Activated T-helper 2 cell treated with anti-CD3 and anti-CD28 coated beads, Interferon-gamma antibody, Interleukin-2, Interleukin-4, amounts not matched to agents 10 μg/mL and 5 μg/mL and 100 μg/mL, durations not matched to agents 14 hours and 24 hours and 36 hours (primary cell): ENCODE data around the gene GRK1. TPM values are rescaled to one million over a fixed set of nuclear protein-coding genes. Genes with fewer than 3 reads are reported as not detected.
A peak's percentile ranks its signal among the peaks of the same experiment; 100 is the strongest.
"Not testable (repeated sequence)": the region's sequence is repeated elsewhere in the genome, so short reads cannot be mapped to it uniquely, and the experiment has no call there.

Experiments used
- DNase-seq: peaks from one replicate; pipeline ENCODE4 v3.0.0; 2021; ENCODE audit warnings: low spot score
- H3K27ac Mint-ChIP-seq: one replicate; pipeline ENCODE4 v1.8.0; 2021; ENCODE audit warnings: mixed read lengths
- H3K27me3 Mint-ChIP-seq: one replicate; pipeline ENCODE4 v1.8.0; 2021; ENCODE audit warnings: low read depth, mixed read lengths
- H3K36me3 Mint-ChIP-seq: one replicate; pipeline ENCODE4 v1.8.0; 2021; ENCODE audit warnings: low read depth, mixed read lengths
- H3K4me1 Mint-ChIP-seq: one replicate; pipeline ENCODE4 v1.8.0; 2021; ENCODE audit warnings: low read depth, mixed read lengths
- H3K4me3 Mint-ChIP-seq: one replicate; pipeline ENCODE4 v1.8.0; 2021; ENCODE audit warnings: low read depth, mild to moderate bottlenecking, moderate library complexity, mixed read lengths
- H3K9me3 Mint-ChIP-seq: one replicate; pipeline ENCODE4 v1.8.0; 2021; ENCODE audit warnings: mixed read lengths
- intact Hi-C: fragments of 100-400 bp; cut with micrococcal nuclease; formaldehyde crosslinking; loops from one replicate; pipeline ENCODE4 v1.15.1; 2023
- total RNA-seq: library from RNA; stranded (reverse); gene quantifications from 2 replicates; pipeline ENCODE4 v1.2.3, GENCODE V29; 2022

GRK1 gene
- total RNA-seq, 1 donor from 2014 or later, result 0.11 TPM

DNA sequence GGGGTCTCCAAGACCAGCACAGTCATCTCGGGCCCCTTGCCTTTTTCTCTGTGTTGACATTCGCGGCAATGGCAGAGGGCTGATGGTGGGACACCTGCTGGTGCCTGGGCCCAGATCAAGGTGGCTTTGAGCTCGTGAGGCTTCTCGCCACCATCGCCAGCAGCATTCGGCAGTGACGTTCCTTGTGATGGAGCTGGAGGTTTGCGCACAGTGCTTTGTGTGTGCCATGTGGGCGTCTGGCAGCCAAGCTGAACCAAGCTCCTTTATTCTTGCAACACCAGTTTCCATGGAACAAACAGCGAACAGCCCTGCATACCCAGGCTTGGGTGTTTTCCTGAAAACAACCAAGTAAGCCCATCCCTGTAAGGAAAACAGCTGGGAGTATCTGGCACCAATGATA lies 82.9 kb downstream of the GRK1 start:
- H3K4me1 Mint-ChIP-seq, result no peaks in the 10 kb centered on the region
- H3K4me3 Mint-ChIP-seq, result no peak overlapping the region
- peaks cover under 1% of the 10 kb centered on the region for H3K27me3 Mint-ChIP-seq
- peaks cover 4% of the 10 kb centered on the region for H3K36me3 Mint-ChIP-seq
- DNase-seq, result no peak
- intact Hi-C loops, result no loop called here
- H3K9me3 Mint-ChIP-seq, result peaks cover 21% of the 10 kb centered on the region
- H3K27ac Mint-ChIP-seq, result no peak overlapping the region

DNA sequence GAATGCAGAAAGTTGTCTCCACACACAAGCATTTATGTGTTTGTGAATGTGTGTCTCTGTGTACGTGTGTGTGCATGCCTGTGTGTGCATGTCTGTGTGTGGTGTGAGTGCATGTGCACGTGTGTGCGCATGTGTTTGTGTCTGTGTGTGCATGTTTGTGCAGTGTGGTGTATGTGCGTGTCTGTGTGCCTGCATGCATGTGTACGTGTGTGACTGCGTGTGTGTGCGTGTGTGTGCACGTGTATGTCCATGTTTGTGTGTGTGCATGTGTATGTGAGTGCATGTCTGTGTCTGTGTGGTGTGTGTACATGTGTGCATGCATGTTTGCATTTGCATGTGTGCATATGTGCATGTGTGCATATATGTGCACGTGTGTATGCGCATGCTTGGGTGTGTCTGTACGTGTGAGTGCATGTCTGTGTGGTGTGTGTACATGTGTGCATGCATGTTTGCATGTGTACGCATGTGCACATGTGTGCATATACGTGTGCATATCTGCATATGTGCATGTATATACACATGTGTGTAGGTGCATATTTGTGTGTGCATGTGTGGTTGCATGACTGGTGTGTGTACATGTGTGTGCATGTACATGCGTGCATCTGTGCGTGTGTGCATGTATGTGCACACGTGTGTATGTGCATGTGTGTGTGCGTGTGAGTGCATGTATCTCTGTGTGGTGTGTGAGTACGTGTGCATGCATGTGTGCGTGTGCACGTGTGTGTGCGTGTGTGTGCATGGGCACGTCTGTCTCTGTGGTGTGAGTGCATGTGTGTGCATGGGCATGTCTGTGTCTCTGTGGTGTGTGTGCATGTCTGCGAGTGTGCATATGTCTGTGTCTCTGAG lies 83.8 kb downstream of the GRK1 start:
- DNase-seq, result no peak
- Mint-ChIP-seq H3K27ac (no peak overlapping the region), H3K4me3 (no peak overlapping the region), H3K36me3 (peaks cover 4% of the 10 kb centered on the region), H3K9me3 (peaks cover 21% of the 10 kb centered on the region), H3K4me1 (no peaks in the 10 kb centered on the region), H3K27me3 (no peaks in the 10 kb centered on the region)
- intact Hi-C loops, result no loop called here

DNA sequence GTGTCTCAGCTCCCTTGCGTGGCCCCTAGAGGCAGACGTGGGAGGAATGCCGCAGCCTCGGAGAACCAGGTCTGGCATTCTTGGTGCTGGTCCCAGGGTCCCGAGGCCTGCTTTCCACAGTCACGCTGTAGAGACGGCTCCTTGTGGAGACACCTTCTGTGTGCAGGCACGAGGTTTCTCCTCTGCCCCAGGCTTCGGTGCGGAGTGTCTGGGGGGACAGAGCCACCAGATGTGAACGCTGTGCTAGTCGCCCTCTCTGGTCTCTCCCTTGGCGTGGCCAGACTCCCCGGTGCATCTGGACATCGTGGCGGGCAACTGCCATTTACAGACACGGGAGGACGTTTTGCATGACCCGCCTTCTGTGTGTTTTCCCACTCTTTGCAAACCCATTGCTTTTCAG lies 84.5 kb downstream of the GRK1 start:
- Mint-ChIP-seq H3K36me3 (peaks cover 4% of the 10 kb centered on the region), H3K27me3 (no peaks in the 10 kb centered on the region), H3K4me3 (no peak overlapping the region), H3K4me1 (no peaks in the 10 kb centered on the region), H3K27ac (no peak overlapping the region), H3K9me3 (peaks cover 21% of the 10 kb centered on the region)
- intact Hi-C loops, result no loop called here
- no peak for DNase-seq

DNA sequence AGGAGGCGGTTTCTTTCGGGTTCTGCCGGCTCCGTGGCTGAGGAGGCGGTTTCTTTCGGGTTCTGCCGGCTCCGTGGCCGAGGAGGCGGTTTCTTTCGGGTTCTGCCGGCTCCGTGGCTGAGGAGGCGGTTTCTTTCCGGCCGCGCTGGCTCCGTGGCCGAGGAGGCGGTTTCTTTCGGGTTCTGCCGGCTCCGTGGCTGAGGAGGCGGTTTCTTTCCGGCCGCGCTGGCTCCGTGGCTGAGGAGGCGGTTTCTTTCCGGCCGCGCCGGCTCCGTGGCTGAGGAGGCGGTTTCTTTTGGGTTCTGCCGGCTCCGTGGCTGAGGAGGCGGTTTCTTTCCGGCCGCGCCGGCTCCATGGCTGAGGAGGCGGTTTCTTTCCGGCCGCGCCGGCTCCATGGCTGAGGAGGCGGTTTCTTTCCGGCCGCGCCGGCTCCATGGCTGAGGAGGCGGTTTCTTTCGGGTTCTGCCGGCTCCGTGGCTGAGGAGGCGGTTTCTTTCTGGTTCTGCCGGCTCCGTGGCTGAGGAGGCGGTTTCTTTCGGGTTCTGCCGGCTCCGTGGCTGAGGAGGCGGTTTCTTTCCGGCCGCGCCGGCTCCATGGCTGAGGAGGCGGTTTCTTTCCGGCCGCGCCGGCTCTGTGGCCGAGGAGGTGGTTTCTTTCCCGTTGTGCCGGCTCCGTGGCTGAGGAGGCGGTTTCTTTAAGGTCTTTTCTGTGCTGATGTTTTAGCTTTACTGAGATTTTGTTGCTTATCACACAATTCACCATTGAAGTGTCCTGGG lies 85.4 kb downstream of the GRK1 start:
- peaks cover 21% of the 10 kb centered on the region for H3K9me3 Mint-ChIP-seq
- H3K27ac Mint-ChIP-seq, intact Hi-C loops, H3K27me3 Mint-ChIP-seq, H3K4me1 Mint-ChIP-seq, H3K4me3 Mint-ChIP-seq, H3K36me3 Mint-ChIP-seq, DNase-seq: not testable (repeated sequence)

DNA sequence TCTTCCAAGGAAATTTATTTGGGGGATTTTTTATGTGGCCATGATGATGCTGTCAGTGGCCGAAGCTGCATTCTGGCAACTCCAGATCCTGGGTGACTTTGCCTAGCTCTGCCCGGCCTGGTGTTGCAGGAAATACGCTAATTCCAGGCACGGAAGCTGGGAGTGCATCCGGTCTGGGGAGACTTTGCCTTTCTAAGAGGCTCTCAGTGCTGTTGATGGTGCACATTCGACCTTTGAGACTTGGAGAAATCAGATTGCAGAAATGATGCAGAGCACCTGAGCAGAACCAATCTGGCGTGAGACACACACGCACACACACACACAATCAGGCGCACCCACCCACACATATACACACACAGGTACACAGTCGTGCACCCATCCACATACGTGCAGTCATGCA lies 86.2 kb downstream of the GRK1 start:
- peaks cover 21% of the 10 kb centered on the region for H3K9me3 Mint-ChIP-seq
- DNase-seq, result no peak
- intact Hi-C loops, result no loop called here
- peaks cover 5% of the 10 kb centered on the region for H3K27me3 Mint-ChIP-seq
- no peak overlapping the region for H3K4me3 Mint-ChIP-seq
- peaks cover 4% of the 10 kb centered on the region for H3K36me3 Mint-ChIP-seq
- H3K4me1 Mint-ChIP-seq, result peaks cover 3% of the 10 kb centered on the region
- H3K27ac Mint-ChIP-seq, result no peak overlapping the region

DNA sequence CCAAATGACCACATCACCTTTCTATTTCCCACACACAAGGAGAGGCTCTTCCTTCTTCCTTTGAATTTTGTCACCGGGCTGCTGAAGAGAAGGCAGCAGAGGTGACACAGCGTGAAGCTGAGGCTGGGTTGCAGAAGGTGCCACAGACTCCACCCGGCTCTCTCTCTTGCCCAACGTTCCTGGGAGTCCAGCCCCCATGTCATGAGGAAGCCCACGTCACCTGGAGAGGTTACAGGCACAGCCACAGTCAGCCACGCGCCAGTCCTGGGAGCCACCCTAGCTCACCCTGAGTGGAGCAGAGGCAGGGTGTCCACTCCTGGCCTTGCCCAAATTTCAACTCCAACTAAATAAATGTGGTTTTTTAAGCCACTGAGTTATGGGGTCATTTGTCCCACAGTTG lies 87.2 kb downstream of the GRK1 start:
- Mint-ChIP-seq H3K27me3 (peaks cover 10% of the 10 kb centered on the region), H3K4me3 (no peak overlapping the region), H3K9me3 (peaks cover 21% of the 10 kb centered on the region), H3K36me3 (peaks cover 4% of the 10 kb centered on the region), H3K4me1 (peaks cover 6% of the 10 kb centered on the region), H3K27ac (no peak overlapping the region)
- no peak for DNase-seq
- intact Hi-C loops, result no loop called here

DNA sequence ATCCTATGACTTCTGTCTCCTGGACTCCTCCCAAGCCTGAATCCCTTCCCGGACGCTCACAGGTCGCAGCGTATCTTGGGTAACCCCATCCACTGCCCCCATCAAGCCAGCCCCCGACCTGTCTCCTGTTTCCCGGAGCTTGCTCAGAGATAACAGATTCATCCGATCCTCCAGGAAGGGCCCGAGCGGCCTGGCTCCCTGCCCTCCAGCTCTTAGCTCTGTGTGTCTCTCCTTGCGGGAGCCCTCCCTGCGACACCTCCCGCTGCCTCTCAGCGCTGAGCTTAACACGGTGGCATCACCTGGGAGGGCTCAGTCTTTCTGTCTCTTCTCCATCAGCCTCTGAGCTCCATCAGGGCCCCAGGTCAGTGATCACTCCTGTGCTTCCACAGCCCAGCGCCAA lies 87.7 kb downstream of the GRK1 start:
- H3K9me3 Mint-ChIP-seq, result peaks cover 21% of the 10 kb centered on the region
- peaks cover 10% of the 10 kb centered on the region for H3K4me1 Mint-ChIP-seq
- no peak overlapping the region for H3K27ac Mint-ChIP-seq
- no peak for DNase-seq
- H3K4me3 Mint-ChIP-seq, result no peak overlapping the region
- intact Hi-C loops, result no loop called here
- peaks cover 14% of the 10 kb centered on the region for H3K27me3 Mint-ChIP-seq
- peaks cover 4% of the 10 kb centered on the region for H3K36me3 Mint-ChIP-seq

DNA sequence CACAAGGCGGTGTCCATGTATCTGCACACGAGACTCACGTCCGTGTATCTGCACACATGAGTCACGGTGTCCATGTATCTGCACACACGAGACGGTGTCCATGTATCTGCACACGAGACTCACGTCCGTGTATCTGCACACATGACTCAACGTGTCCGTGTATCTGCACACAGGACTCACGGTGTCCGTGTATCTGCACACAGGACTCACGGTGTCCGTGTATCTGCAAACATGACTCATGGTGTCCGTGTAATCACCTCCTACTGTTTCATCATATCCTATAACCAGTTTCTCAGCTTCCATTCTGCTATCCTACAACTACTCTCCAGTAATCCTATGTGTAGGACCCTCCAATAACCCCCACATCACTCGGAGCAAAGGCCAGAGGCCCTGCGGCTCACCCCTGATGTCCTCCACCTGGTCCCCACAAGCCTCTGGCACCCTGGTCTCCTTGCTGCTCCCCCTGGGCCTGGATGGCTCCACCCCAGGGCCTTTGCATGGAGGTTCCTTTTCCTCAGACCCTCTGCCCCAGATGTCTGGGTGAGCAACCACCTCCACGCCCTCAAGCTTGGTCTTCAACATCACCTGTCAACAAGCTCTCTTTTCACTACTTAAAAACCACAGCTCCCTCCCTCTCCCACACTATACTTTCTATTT lies 89.5 kb downstream of the GRK1 start:
- H3K4me3 Mint-ChIP-seq, result no peak overlapping the region
- H3K9me3 Mint-ChIP-seq, result peaks cover 7% of the 10 kb centered on the region
- peaks cover 14% of the 10 kb centered on the region for H3K4me1 Mint-ChIP-seq
- H3K27me3 Mint-ChIP-seq, result peaks cover 32% of the 10 kb centered on the region
- H3K27ac Mint-ChIP-seq, result no peak overlapping the region
- no peak for DNase-seq
- intact Hi-C loops, result no loop called here
- peaks cover 4% of the 10 kb centered on the region for H3K36me3 Mint-ChIP-seq

DNA sequence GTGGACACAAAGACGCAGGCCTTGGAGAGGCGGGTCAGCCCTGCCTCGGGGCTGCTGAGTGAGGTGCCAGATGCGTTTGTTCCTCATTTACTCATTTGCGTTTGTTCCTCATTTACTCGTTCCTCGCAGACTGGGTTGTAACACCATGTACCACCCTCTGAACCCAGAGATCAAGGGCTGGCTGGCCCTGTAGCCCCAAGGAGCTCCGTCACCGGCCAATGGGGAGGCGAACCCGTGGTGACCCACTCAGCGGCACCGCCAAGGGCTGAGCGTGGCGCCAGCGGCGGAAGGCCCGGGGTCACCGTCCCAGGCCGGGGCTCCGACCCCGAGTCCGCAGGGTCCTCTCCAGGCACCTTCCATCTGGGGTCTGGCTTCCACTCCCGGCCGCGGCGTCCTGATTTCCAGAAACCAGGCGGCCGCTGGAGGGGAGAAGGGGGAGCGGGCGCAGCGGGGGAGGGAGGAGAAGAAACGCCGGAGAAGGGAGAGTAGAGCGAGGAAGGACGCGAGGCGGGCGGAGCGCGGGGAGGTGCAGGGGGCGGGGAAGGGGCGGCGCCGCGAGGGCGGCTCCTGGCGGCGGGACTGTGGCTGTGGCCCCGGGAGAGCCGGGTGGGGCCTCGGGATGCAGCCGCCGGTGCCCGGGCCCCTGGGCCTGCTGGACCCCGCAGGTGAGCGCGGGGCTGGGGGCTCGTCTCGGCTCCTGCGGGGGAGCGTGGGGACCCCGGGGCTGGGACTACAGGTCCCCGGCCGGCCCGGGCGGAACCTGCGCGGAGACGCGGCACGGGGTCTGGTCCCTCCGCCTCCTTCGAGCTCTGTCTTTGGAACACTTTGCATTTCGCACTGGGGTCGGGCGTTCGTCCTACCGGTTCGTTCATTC lies 91.9 kb downstream of the GRK1 start, which contains the start of gene TMEM255B:
Gene TMEM255B, plus strand, starts transcription at position 576 of the 874 bp plus-strand sequence. Its CDS starts 44 bp downstream, at position 620.
- no peak within 1 kb of the TSS for H3K27ac Mint-ChIP-seq
- peak within 1 kb of the TSS; percentile 85 for H3K4me3 Mint-ChIP-seq
- peaks cover 44% of the 10 kb centered on the region for H3K27me3 Mint-ChIP-seq
- H3K36me3 Mint-ChIP-seq, result no peaks in the 10 kb centered on the region
- intact Hi-C loops, result no loop called here
- peak; percentile 60 for DNase-seq
- no peaks in the 10 kb centered on the region for H3K9me3 Mint-ChIP-seq
- peaks cover 14% of the 10 kb centered on the region for H3K4me1 Mint-ChIP-seq

DNA sequence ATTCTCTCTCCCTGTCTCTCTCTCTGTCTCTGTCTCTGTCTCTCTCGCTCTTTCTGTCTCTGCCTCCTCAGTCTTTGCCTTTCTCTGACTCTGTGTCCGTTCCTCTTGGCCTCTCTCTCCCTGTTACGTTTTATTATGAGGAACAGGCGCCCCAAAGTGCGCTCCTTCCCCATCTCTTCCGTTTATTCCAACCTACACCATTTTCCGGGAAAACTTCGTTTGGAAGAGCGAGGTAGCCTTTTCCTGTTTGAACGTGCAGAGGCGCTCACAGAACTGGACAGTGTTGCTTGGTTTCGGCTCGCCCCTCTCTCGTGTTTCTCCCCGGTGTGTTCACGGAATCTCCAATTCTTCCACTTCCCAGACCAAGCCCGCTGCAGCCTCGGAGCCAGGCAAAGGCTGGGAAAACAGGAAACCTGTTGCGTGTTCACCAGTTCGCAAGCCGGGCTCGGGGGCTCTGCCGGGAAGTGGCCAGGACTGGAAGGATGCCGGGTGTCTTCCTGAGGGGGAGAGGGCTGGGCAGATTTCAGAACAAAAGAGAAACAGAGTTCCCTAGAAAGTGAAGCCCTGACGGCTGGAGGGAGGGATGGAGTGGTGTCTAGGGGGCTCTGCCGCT lies 92.6 kb downstream of the GRK1 start:
- intact Hi-C loops, result no loop called here
- DNase-seq, result no peak
- no peaks in the 10 kb centered on the region for H3K9me3 Mint-ChIP-seq
- peaks cover 44% of the 10 kb centered on the region for H3K27me3 Mint-ChIP-seq
- H3K4me3 Mint-ChIP-seq, result peak overlapping the region; percentile 85
- peaks cover 14% of the 10 kb centered on the region for H3K4me1 Mint-ChIP-seq
- no peaks in the 10 kb centered on the region for H3K36me3 Mint-ChIP-seq
- no peak overlapping the region for H3K27ac Mint-ChIP-seq

DNA sequence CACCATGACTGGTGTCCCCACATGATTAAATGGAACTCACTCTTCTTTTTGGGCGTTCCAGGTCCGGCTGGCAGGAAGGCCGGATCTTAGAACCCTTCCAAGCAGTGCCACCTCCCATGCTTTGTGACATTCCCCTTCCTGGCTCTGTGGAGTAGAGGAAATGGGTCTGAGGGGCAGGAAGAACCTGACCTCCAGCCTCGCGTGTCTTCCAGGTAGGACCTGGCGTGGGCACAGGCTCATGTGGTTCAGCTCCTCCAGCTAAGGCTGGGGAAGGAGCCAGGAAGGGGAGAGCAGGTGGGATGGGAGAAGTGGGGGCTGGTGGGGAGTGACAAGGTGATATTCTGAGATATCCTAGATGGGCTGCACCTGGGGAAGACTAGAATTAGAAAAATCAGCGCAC lies 94.1 kb downstream of the GRK1 start:
- Mint-ChIP-seq H3K27ac (no peak overlapping the region), H3K9me3 (no peaks in the 10 kb centered on the region), H3K27me3 (peaks cover 44% of the 10 kb centered on the region), H3K36me3 (no peaks in the 10 kb centered on the region), H3K4me1 (peaks cover 14% of the 10 kb centered on the region), H3K4me3 (no peak overlapping the region)
- intact Hi-C loops, result no loop called here
- DNase-seq, result no peak

DNA sequence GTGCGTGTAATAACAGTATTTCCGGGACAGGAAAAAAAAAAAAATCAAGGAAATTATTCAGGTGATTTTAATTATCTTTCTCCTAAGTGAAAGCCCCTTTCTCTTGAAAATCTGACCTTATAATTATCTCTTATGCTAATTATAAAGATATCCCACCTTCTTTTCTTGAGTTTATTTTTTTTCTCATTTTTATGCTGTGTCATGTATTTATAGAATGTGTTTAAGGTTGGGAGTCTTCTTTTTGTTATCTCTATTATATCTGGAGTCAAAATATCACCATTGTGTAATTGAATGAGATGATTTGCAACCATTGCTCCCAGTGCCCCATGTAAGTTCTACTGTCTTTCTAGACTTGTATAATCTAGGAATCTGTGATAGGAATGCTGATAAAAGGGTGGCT lies 95.1 kb downstream of the GRK1 start:
- no peak overlapping the region for H3K4me3 Mint-ChIP-seq
- no peak overlapping the region for H3K27ac Mint-ChIP-seq
- H3K4me1 Mint-ChIP-seq, result peaks cover 12% of the 10 kb centered on the region
- intact Hi-C loops, result no loop called here
- DNase-seq, result no peak
- H3K36me3 Mint-ChIP-seq, result no peaks in the 10 kb centered on the region
- no peaks in the 10 kb centered on the region for H3K9me3 Mint-ChIP-seq
- H3K27me3 Mint-ChIP-seq, result peaks cover 44% of the 10 kb centered on the region
